K562 (cell line): ENCODE results near the gene NFIB. TPM values are rescaled to one million over a fixed set of nuclear protein-coding genes. Genes with fewer than 3 reads are reported as not detected.
A peak's percentile ranks its signal among the peaks of the same experiment; 100 is the strongest.

Experiments
- ATAC-seq: fragments of 200-7000 bp; cut with Tn5 transposase; 3 replicates; pipeline ENCODE4 v1.9.1; 2020; ENCODE audit warnings: moderate library complexity
- BruUV-seq: library from RNA; stranded (reverse); fragments of 400-500 nt; replicated peaks from 2 replicates; lab custom pipeline; 2021; lab: Mats Ljungman, UMichigan
- CTCF ChIA-PET: fragments of 300-600 bp; formaldehyde crosslinking; extraction: SDS; loops from one replicate; lab custom pipeline; 2021; ENCODE audit warnings: low intra/inter-chr PET ratio; lab: Yijun Ruan, JAX
- POLR2A ChIA-PET: fragments of 300-600, 350-650 bp; sonication (Branson Sonifier 250); formaldehyde crosslinking; extraction: SDS; loops from one replicate; lab custom pipeline; 2021; ENCODE audit warnings: antibody characterized with exemption, inconsistent platforms; lab: Yijun Ruan, JAX
- DNase-seq, 4 experiments: peaks; one replicate each; pipeline versions ENCODE4 v3.0.0 to v3.0.0-alpha.2; 2011 to 2018; ENCODE audit warnings: low spot score in 3 of 4, mixed read lengths in 3 of 4; ENCODE audit errors: extremely low read depth in 1 of 4
- FAIRE-seq: peaks from 2 replicates; lab custom pipeline; 2011; peaks lifted over from hg19 to GRCh38; lab: Jason Lieb, UNC
- H2AFZ ChIP-seq: 2 replicates; pipeline ENCODE4 v1.6.0; 2011; ENCODE audit warnings: low read depth, low read length, control low read depth, inconsistent platforms
- H3K27ac ChIP-seq: fragments of 200-600 bp; 3 replicates; pipeline ENCODE4 v1.8.0; 2011; ENCODE audit warnings: low read depth, mild to moderate bottlenecking, control low read depth, inconsistent platforms, low read length, moderate library complexity, mixed read lengths; ENCODE audit errors: extremely low read depth
- H3K27me3 ChIP-seq, 2 experiments: fragments of 300-600 bp in 1 of 2; 2 replicates in 1 of 2; 3 replicates in 1 of 2; pipeline versions ENCODE4 v1.6.0 to v1.8.0; 2011; ENCODE audit warnings: inconsistent platforms in 2 of 2, low read length in 2 of 2, mild to moderate bottlenecking in 1 of 2, mixed read lengths in 1 of 2, moderate library complexity in 1 of 2; ENCODE audit not compliant: control insufficient read depth in 2 of 2, insufficient read depth in 2 of 2
- H3K36me3 ChIP-seq: fragments of 300-600 bp; 3 replicates; pipeline ENCODE4 v1.8.0; 2011; ENCODE audit warnings: mild to moderate bottlenecking, low read length, inconsistent platforms; ENCODE audit not compliant: control insufficient read depth, insufficient read depth
- H3K4me1 ChIP-seq, 2 experiments: fragments of 200-600 bp in 1 of 2; replicated peaks in 1 of 2; 2 replicates in 1 of 2; 3 replicates in 1 of 2; pipeline versions ENCODE4 v1.5.1 to v1.8.0; 2011; ENCODE audit warnings: inconsistent platforms in 2 of 2, low read length in 2 of 2, mild to moderate bottlenecking in 1 of 2, mixed read lengths in 1 of 2, moderate library complexity in 1 of 2; ENCODE audit not compliant: control insufficient read depth in 2 of 2, insufficient read depth in 2 of 2
- H3K4me2 ChIP-seq: 2 replicates; pipeline ENCODE4 v1.6.1; 2011; ENCODE audit warnings: low read length, control low read depth, inconsistent platforms, mixed read lengths; ENCODE audit not compliant: insufficient read depth
- H3K4me3 ChIP-seq: fragments of 200-600 bp; sonication (generic), shearing (Covaris generic); 2 replicates; pipeline ENCODE4 v1.5.1; 2016; ENCODE audit warnings: control low read depth, inconsistent platforms
- H3K79me2 ChIP-seq: fragments of 200-600 bp; 3 replicates; pipeline ENCODE4 v1.8.0; 2011; ENCODE audit warnings: low read length, inconsistent platforms; ENCODE audit not compliant: control insufficient read depth, insufficient read depth
- H3K9ac ChIP-seq, 2 experiments: 2 replicates each; pipeline versions ENCODE4 v1.6.0 to v1.6.1; 2011; ENCODE audit warnings: low read depth in 2 of 2, low read length in 2 of 2, control low read depth in 1 of 2, inconsistent platforms in 1 of 2, mild to moderate bottlenecking in 1 of 2, mixed read lengths in 1 of 2; ENCODE audit not compliant: insufficient read depth in 1 of 2
- H3K9me1 ChIP-seq: one replicate; pipeline ENCODE4 v1.6.0; 2011; ENCODE audit warnings: inconsistent platforms, mild to moderate bottlenecking, low read length, moderate library complexity; ENCODE audit not compliant: control insufficient read depth, insufficient read depth
- H3K9me3 ChIP-seq: replicated peaks from 2 replicates; pipeline ENCODE4 v1.5.1; 2011; ENCODE audit warnings: low read depth, low read length, inconsistent platforms; ENCODE audit not compliant: control insufficient read depth, insufficient read depth
- H4K20me1 ChIP-seq: replicated peaks from 2 replicates; pipeline ENCODE4 v1.6.1; 2011; ENCODE audit warnings: low read length, inconsistent platforms, mixed read lengths; ENCODE audit not compliant: control insufficient read depth, insufficient read depth
- CXXC5 ChIP-seq: fragments of 250-450 bp; sonication (Bioruptor Pico); IDR thresholded peaks from 2 replicates; pipeline ENCODE4 v1.8.0; 2022; ENCODE audit warnings: inconsistent platforms, mild to moderate bottlenecking, moderate library complexity
- LCOR ChIP-seq: sonication (generic); formaldehyde crosslinking; IDR thresholded peaks from 2 replicates; pipeline ENCODE4 v1.8.0; 2022; ENCODE audit warnings: mild to moderate bottlenecking, missing genetic modification reagents
- PPARD ChIP-seq: fragments of 250-450 bp; sonication (Bioruptor Pico); IDR thresholded peaks from 2 replicates; pipeline ENCODE4 v1.8.0; 2022; ENCODE audit warnings: inconsistent platforms, mild to moderate bottlenecking, moderate library complexity
- TAF9B ChIP-seq: fragments of 450-650 bp; IDR thresholded peaks from 2 replicates; pipeline ENCODE4 v1.6.1; 2018; ENCODE audit warnings: mild to moderate bottlenecking; ENCODE audit not compliant: partially characterized antibody
- ZNF316 ChIP-seq: fragments of 450-650 bp; IDR thresholded peaks from 2 replicates; pipeline ENCODE4 v1.6.1; 2016
- ZNF324 ChIP-seq: fragments of 250-450 bp; sonication (Bioruptor Pico); IDR thresholded peaks from 2 replicates; pipeline ENCODE4 v1.4.0; 2020; ENCODE audit warnings: mild to moderate bottlenecking
- WGBS: fragments of 100-300 bp; shearing (Covaris generic); methylation state at CpG from one replicate; pipeline ENCODE4 v1.1.6; 2016; ENCODE audit warnings: low coverage, mixed read lengths; ENCODE audit not compliant: insufficient coverage; ENCODE audit errors: missing lambda C conversion rate; 5-methylcytosine and 5-hydroxymethylcytosine counted together
- in situ Hi-C: fragments of 300-500 bp; cut with MboI; formaldehyde crosslinking; loops from 4 replicates; pipeline ENCODE4 v1.15.0; 2018; ENCODE audit warnings: inconsistent platforms, mixed read lengths
- intact Hi-C: fragments of 100-400 bp; cut with micrococcal nuclease; formaldehyde crosslinking; loops from 2 replicates; pipeline ENCODE4 v1.14.2; 2022
- polyA plus RNA-seq, 8 experiments: library from polyadenylated mRNA; depleted of rRNA in 4 of 8; stranded (reverse) in 5 of 8; unstranded in 3 of 8; fragments of >200 nt; fragmentation: Nextera tagmentation in 2 of 8; fragmentation: Illumina TruSeq in 1 of 8; extraction: Ambion mirVana in 2 of 8; extraction: Trizol in 1 of 8; gene quantifications; 2 replicates each; pipeline versions ENCODE4 v1.2.1 to v1.2.3, GENCODE V29; 2011 to 2014; ENCODE audit warnings: inconsistent platforms in 1 of 8, missing spikeins in 1 of 8
- total RNA-seq, 7 experiments: library from RNA; depleted of rRNA in 6 of 7; stranded (reverse); fragments of >200 nt in 6 of 7; fragmentation: Illumina TruSeq in 2 of 7; extraction: Trizol in 2 of 7; gene quantifications; 2 replicates each; pipeline versions ENCODE4 v1.2.1 to v1.2.3, GENCODE V29; 2011 to 2021; ENCODE audit warnings: low replicate concordance in 1 of 7
- TF ChIP-seq, protein P1 (sequence below): fragments of 250-450 bp; sonication (Bioruptor Pico); IDR thresholded peaks from 2 replicates; pipeline ENCODE4 v1.8.0; 2022; ENCODE audit warnings: moderate library complexity, mild to moderate bottlenecking, inconsistent platforms
- TF ChIP-seq, protein P2 (sequence below): sonication (generic); formaldehyde crosslinking; IDR thresholded peaks from 2 replicates; pipeline ENCODE4 v1.4.0; 2020; ENCODE audit warnings: mild to moderate bottlenecking, missing genetic modification reagents
- TF ChIP-seq, protein P3 (sequence below): sonication (generic); IDR thresholded peaks from 2 replicates; pipeline ENCODE4 v1.6.1; 2016
- TF ChIP-seq, protein P4 (sequence below): fragments of 250-450 bp; sonication (Bioruptor Pico); IDR thresholded peaks from 2 replicates; pipeline ENCODE4 v1.8.0; 2021; ENCODE audit warnings: mild to moderate bottlenecking, moderate library complexity

NFIB gene
- total and polyA plus RNA-seq, 9 of the 15 experiments (the other 6 are each of a cell fraction or from before 2014, with no cell fraction given), result 1.2 to 3.3 (median 1.9) TPM

DNA sequence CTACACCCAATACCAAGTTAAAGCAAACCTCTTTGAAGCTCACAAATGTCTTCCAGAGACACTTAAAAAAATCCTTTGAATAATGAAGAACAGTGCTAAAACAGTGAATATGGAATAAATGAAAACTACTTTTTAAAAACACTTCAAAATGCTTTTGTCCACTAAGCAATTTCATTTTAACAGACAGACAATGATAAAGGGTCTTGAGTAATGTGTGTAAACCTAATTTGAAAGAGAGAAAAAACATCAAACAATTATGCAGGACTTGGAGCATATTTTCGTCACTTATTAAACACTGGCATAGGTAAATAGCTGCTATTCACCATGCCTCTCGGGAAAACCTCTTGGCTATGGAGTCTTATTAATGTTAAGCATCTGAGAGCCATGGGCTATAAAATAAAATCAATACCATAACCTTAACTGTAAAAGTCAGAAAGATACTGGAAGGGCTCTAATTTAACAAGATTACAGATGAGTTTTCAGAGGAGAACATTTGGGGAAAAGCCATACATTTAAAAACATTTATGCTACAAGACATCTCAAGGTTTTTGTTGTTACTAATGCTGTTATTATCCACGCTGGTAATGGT lies 177.8 kb downstream of the NFIB start:
- in situ Hi-C loops, result no loop called here
- WGBS, result 10% methylated on average over 3 of the region's 3 CpGs

DNA sequence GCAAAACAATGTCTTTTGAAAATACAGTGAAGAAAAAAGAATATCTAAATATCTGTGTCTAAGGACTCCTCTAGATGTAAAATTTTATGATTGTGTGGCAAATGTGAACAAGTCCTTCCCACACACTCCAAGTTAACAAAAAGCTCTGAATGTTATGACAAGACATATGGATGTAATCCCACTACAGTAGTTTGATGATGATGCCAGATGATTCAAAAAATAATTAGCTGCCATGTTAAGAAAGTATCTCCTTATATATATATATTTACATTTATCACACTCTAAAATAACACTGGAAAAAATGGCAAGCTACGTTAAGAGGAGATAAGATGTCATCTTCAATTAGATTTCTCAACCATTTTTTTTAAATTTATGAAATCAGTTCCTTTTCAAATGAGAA lies 178.5 kb downstream of the NFIB start:
- Histone ChIP-seq H3K9me1 (no peaks in the 10 kb centered on the region), H3K4me1 (no peaks in the 10 kb centered on the region), H3K36me3 (no peaks in the 10 kb centered on the region), H3K4me3 (no peak overlapping the region), H3K79me2 (no peaks in the 10 kb centered on the region), H3K9me3 (no peaks in the 10 kb centered on the region), H3K27me3 (no peaks in the 10 kb centered on the region), H3K9ac (no peak overlapping the region), H4K20me1 (no peaks in the 10 kb centered on the region), H2AFZ (no peak overlapping the region), H3K27ac (no peak overlapping the region), H3K4me2 (no peak overlapping the region)
- 7% methylated on average over 1 of the region's 1 CpG for WGBS
- in situ Hi-C loops (no loop called here), intact Hi-C loops (no loop called here)
- FAIRE-seq (no peak), ATAC-seq (no peak), DNase-seq (no peak)
- no TSS peak for BruUV-seq
- ChIA-PET CTCF (no interaction called here), POLR2A (no interaction called here)
- TF ChIP-seq PPARD (CRISPR knock-in tag) (no peak), LCOR (no peak), TAF9B (no peak), ZNF324 (CRISPR knock-in tag) (no peak)
- TF ChIP-seq, protein P1, sequence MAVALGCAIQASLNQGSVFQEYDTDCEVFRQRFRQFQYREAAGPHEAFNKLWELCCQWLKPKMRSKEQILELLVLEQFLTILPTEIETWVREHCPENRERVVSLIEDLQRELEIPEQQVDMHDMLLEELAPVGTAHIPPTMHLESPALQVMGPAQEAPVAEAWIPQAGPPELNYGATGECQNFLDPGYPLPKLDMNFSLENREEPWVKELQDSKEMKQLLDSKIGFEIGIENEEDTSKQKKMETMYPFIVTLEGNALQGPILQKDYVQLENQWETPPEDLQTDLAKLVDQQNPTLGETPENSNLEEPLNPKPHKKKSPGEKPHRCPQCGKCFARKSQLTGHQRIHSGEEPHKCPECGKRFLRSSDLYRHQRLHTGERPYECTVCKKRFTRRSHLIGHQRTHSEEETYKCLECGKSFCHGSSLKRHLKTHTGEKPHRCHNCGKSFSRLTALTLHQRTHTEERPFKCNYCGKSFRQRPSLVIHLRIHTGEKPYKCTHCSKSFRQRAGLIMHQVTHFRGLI, result no peak
- TF ChIP-seq, protein P2, sequence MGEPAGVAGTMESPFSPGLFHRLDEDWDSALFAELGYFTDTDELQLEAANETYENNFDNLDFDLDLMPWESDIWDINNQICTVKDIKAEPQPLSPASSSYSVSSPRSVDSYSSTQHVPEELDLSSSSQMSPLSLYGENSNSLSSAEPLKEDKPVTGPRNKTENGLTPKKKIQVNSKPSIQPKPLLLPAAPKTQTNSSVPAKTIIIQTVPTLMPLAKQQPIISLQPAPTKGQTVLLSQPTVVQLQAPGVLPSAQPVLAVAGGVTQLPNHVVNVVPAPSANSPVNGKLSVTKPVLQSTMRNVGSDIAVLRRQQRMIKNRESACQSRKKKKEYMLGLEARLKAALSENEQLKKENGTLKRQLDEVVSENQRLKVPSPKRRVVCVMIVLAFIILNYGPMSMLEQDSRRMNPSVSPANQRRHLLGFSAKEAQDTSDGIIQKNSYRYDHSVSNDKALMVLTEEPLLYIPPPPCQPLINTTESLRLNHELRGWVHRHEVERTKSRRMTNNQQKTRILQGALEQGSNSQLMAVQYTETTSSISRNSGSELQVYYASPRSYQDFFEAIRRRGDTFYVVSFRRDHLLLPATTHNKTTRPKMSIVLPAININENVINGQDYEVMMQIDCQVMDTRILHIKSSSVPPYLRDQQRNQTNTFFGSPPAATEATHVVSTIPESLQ, result no peak
- TF ChIP-seq, protein P3, sequence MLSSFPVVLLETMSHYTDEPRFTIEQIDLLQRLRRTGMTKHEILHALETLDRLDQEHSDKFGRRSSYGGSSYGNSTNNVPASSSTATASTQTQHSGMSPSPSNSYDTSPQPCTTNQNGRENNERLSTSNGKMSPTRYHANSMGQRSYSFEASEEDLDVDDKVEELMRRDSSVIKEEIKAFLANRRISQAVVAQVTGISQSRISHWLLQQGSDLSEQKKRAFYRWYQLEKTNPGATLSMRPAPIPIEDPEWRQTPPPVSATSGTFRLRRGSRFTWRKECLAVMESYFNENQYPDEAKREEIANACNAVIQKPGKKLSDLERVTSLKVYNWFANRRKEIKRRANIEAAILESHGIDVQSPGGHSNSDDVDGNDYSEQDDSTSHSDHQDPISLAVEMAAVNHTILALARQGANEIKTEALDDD, result no peak
- TF ChIP-seq, protein P4, sequence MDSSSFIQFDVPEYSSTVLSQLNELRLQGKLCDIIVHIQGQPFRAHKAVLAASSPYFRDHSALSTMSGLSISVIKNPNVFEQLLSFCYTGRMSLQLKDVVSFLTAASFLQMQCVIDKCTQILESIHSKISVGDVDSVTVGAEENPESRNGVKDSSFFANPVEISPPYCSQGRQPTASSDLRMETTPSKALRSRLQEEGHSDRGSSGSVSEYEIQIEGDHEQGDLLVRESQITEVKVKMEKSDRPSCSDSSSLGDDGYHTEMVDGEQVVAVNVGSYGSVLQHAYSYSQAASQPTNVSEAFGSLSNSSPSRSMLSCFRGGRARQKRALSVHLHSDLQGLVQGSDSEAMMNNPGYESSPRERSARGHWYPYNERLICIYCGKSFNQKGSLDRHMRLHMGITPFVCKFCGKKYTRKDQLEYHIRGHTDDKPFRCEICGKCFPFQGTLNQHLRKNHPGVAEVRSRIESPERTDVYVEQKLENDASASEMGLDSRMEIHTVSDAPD (CRISPR knock-in tag), result no peak

More for the DNA sequence above, 177.8 kb downstream of the NFIB start:
- TF ChIP-seq ZNF316 (0 out of 2 replicates have a peak, but pooled peaks have one; percentile 8), CXXC5 (no peak)
- TF ChIP-seq, all 486 proteins: peak for 1
- H3K36me3 ChIP-seq, result no peaks in the 10 kb centered on the region
- no peak for DNase-seq
- no peak overlapping the region for H3K4me3 ChIP-seq
- CTCF ChIA-PET, result no interaction called here
- no peak overlapping the region for H3K4me2 ChIP-seq
- H3K9me3 ChIP-seq, result no peaks in the 10 kb centered on the region
- H3K9me1 ChIP-seq, result no peaks in the 10 kb centered on the region
- H3K79me2 ChIP-seq, result no peaks in the 10 kb centered on the region
- no TSS peak for BruUV-seq
- H3K9ac ChIP-seq, result no peak overlapping the region
- intact Hi-C loops, result no loop called here
- ATAC-seq, result no peak
- H2AFZ ChIP-seq, result no peak overlapping the region
- no peak for FAIRE-seq
- POLR2A ChIA-PET, result no interaction called here
- H3K27ac ChIP-seq, result no peak overlapping the region
- H4K20me1 ChIP-seq, result no peaks in the 10 kb centered on the region
- no peaks in the 10 kb centered on the region for H3K4me1 ChIP-seq
- no peaks in the 10 kb centered on the region for H3K27me3 ChIP-seq
